C4-2B (cell line): ENCODE results near the gene CKS1B.

ENCODE experiments used
- H3K27ac ChIP-seq: fragments of 450-650 bp; 2 replicates; pipeline ENCODE4 v1.5.1; 2017
- ZFX ChIP-seq: fragments of 450-650 bp; IDR thresholded peaks from 2 replicates; pipeline ENCODE4 v1.6.1; 2017
- TF ChIP-seq, protein P1 (sequence below): fragments of 450-650 bp; conservative IDR thresholded peaks from 2 replicates; pipeline ENCODE4 v1.5.1; 2017; ENCODE audit warnings: mild to moderate bottlenecking

Gene CKS1B

DNA sequence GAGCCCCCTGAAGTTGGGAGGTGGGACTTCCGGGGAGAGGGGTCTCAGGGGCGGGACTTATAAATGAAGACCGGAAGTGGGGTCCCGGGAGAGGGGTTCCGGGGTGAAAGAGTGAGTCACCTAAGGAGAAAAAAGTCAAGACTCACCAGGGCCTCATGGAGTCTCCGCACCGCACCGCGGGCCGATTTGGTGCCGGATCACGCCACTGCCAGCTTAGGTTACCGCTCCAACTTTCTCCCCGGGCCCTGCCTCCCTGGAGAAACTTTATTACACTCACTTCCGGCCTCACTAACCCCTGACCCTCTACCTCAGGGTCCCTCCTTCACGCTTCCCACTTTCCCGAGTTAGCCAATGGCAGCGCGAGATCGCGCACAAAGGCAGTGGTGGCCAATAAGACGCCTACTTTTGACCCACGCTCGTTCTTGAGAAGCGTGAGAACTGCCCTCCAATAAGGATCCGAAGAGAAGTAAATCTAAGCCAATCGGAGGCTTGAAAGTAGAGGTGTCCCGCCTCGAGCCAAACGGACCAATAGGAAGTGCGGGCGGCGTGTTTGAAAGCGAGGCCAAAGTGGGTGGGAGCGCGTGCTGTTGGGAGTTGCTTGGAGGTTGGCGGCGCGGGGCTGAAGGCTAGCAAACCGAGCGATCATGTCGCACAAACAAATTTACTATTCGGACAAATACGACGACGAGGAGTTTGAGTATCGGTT, at the start of gene CKS1B:
Gene CKS1B, plus strand, starts transcription at position 580 of the 706 bp plus-strand sequence. Its CDS starts 65 bp downstream, at position 645.
- TF ChIP-seq, protein P1, sequence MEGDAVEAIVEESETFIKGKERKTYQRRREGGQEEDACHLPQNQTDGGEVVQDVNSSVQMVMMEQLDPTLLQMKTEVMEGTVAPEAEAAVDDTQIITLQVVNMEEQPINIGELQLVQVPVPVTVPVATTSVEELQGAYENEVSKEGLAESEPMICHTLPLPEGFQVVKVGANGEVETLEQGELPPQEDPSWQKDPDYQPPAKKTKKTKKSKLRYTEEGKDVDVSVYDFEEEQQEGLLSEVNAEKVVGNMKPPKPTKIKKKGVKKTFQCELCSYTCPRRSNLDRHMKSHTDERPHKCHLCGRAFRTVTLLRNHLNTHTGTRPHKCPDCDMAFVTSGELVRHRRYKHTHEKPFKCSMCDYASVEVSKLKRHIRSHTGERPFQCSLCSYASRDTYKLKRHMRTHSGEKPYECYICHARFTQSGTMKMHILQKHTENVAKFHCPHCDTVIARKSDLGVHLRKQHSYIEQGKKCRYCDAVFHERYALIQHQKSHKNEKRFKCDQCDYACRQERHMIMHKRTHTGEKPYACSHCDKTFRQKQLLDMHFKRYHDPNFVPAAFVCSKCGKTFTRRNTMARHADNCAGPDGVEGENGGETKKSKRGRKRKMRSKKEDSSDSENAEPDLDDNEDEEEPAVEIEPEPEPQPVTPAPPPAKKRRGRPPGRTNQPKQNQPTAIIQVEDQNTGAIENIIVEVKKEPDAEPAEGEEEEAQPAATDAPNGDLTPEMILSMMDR, result no peak
- TF ChIP-seq ZFX, result no peak
- peak within 1 kb of the TSS; percentile 84 for H3K27ac ChIP-seq

DNA sequence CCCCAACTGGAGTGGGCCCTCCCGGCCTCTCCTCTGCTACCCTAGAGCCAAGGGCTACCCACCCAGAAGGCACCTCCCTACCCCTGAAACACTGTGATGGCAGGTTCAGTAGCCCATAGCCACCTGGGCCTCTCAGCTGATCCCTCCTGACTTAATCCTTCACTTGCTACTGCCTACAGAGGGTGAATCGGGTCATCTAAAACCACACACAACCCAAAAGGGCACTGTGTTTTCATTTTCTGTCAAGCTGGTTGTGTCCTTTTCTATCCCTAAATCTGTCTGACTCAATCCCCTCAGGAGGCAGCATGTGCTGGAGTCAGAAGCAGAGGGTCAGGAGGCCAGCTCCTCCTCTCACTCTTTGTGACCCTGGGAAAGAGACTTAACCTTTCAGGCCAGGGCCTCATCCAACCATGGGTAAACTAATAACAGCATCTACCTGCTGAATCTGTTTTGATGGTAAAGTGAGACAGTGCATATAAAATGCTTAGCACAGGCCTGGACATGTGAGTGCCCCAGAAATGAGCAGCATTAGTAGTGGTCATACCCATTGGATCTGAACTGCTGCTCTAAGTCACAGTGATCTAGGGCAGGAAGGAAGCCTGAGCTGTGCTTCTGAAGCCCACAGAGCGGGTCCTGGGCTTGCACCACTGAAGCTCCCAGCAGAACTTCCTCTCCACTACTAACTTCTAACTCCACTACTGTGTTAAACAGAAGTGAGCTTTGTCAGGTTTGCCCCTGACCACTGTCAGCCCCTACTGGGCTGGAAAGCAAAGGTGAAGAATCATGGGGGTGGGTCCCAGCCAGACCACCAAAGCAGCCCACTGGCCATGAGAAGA, 48.9 kb upstream of the CKS1B start:
- H3K27ac ChIP-seq, result no peak overlapping the region
- no peak for TF ChIP-seq ZFX

DNA sequence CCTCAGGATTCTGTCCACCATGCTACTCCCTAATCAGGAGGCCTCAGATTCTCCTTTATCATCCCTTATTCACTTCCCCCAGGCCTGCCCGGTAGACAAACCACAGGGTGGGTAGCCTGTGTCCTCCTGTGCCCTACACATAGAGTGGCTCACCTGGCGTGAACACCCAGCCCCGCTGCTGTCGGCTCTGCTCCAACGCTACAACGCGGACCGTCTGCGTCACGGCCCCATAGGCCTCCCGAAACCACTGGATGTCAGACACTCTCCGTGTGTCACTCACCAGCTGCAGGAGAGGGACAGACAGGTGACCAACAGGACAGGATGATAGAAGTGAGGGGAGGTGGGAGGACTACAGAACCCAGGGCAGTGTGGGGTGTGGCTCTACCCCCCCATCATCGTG, 48.3 kb upstream of the CKS1B start:
- TF ChIP-seq ZFX, result no peak
- TF ChIP-seq, protein P1, result no peak
- no peak overlapping the region for H3K27ac ChIP-seq

DNA sequence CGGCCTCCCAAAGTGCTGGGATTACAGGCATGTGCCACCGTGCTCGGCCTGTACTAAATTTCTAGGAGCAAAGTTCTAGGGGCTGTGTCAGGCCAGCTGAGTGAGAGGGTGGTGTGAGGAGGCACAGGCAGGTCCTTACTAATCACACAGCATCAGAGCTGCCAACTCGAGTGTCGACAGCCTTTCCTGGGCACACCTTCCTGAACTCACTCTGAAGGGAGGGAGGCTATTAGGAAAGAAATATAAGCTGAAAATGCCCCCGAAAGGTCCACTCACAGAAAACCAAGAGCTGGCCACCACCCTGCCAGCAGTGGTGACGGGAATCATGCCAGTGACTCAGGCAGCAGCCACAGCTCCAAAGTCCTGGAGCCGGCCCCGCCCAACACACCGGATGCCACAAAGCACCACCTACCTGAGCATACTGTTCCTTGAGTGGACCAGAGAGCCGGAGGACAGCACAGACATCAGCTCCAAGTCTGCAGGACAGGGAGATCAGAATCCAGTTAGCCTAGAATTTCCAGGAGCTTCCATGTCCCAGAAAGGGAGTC, 42.5 kb upstream of the CKS1B start:
- TF ChIP-seq, protein P1, result no peak
- no peak for TF ChIP-seq ZFX
- H3K27ac ChIP-seq, result no peak overlapping the region

DNA sequence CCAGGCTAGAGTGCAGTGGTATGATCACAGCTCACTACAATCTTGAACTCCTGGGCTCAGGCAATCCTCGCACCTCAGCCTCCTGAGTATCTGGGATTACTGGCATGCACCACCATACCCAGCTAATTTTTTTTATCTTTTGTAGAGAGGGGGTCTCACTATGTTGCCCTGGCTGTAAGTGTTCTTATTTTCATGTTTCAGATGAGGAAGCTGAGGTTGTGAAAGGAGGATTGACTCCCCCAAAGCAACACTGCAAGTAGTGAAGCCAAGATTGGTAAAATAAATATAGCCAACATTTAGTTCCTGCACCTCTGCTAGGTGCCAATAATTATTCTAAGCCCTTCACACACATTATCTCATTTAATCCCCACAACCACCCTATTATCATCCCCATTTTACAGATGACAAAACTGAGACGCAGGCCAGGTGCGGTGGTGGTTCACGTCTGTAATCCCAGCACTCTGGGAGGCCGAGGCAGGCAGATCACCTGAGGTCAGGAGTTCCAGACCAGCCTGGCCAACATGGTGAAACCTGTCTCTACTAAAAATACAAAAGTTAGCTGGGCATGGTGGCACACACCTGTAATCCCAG, 40.0 kb upstream of the CKS1B start:
- TF ChIP-seq ZFX, result no peak
- TF ChIP-seq, protein P1, result no peak
- H3K27ac ChIP-seq, result no peak overlapping the region

DNA sequence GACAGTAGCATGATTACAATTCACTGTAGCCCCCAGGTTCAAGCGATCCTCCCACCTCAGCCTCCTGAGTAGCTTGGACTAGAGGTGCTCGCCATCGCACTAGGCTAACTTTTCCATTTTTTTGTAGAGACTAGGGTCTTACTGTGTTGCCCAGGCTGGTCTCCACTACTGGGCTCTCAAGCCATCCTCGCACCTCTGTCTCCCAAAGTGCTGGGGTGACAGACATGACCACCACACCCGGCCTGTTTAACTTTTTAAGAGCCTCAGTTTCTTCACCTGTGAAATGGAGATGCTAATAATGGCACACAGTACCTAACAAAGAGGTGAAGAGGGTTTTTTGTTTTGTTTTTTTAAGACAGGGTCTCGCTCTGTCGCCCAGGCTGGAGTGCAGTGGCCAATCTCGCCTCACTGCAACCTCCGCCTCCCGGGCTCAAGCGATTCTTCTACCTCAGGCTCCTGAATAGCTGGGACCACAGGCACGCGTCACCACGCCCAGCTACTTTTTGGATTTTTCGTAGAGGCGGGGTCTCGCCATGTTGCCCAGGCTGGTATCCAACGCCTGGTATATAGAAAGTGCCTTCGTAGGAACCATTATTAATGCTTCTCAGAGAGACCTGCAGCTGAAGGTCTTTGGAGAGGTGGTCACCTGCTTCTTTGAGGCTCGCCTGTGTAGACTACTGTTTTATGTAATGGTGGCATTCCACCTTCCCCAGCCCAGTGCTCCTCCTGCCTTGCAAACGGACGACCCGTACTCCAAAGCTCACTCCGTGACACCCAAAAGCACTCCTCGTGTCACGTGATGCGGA, 38.5 kb upstream of the CKS1B start:
- peak overlapping the region; percentile 97 for H3K27ac ChIP-seq
- no peak for TF ChIP-seq ZFX
- TF ChIP-seq, protein P1, result no peak

DNA sequence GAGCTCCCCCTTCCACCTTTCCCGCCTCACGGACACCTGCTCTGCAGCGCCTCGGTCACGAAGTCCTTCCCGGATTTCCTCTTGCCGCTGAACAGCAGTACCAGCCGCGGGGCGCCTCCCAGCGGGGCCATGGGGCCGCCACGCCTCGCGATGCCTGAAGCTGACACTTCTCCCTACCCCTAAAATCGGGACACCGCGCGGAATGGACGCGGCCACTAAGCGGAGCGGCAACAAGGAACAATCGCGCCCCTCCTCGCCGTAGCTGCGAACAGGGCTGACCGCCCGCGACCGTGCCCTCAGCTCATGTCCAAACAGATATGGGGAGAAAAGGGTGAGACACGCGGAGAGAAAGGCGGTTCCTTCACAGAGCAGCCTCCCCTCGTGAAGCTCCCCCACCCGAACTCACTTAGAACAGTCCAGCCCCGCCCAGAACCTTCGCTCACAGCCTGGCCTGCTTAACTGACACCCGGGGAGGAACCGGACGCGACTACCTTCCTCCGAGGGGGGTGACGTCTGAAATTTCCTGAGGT, 37.9 kb upstream of the CKS1B start, which contains the start of gene PMVK:
Gene PMVK, minus strand, starts transcription at position 165 of the 530 bp plus-strand sequence. Its CDS starts 34 bp downstream, at position 131.
- TF ChIP-seq, protein P1, result peak; percentile 58
- no peak for TF ChIP-seq ZFX
- H3K27ac ChIP-seq, result peak within 1 kb of the TSS; percentile 97
